ENCODE results near the gene GTF2A2. TPM values are rescaled to one million over a fixed set of nuclear protein-coding genes. Genes with fewer than 3 reads are reported as not detected.
A peak's percentile ranks its signal among the peaks of the same experiment; 100 is the strongest.
"Not testable (repeated sequence)": the region's sequence is repeated elsewhere in the genome, so short reads cannot be mapped to it uniquely, and the experiment has no call there.

The GTF2A2 gene
- polyA plus RNA-seq, 6 donors from 2014 or later, result 115 to 206 (median 142) TPM

DNA sequence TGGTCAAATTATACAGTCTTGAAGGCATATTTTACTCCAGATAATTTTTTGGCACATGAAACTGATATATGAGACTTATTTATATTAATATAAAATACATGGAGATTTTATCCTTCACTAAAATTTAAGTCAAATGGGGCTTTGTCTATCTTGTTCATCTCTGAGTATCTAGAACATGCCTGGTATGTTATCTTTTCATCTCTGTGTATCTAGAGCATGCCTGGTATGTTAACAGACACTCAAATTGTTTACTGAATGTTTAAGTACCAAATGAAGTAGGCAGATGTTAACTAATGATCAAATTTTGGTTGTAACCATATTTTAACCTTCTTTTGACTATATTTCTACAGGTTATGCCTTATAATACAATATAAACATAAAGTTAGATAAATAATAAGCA is 7.7 kb downstream of the GTF2A2 start:
- no peaks in the 10 kb centered on the region for H3K9me3 Mint-ChIP-seq
- H3K27ac Mint-ChIP-seq, result no peak overlapping the region
- ATAC-seq (ENCODE audit: low read depth in 2 of 2) (no peak), DNase-seq (no peak)
- H3K27me3 Mint-ChIP-seq, result no peaks in the 10 kb centered on the region
- peaks cover 10 to 28% of the 10 kb centered on the region in 2 donors for H3K36me3 Mint-ChIP-seq
- H3K4me1 Mint-ChIP-seq, result peaks cover 0 to 14% (median 0%) of the 10 kb centered on the region in 3 donors
- H3K4me3 Mint-ChIP-seq, result no peak overlapping the region

DNA sequence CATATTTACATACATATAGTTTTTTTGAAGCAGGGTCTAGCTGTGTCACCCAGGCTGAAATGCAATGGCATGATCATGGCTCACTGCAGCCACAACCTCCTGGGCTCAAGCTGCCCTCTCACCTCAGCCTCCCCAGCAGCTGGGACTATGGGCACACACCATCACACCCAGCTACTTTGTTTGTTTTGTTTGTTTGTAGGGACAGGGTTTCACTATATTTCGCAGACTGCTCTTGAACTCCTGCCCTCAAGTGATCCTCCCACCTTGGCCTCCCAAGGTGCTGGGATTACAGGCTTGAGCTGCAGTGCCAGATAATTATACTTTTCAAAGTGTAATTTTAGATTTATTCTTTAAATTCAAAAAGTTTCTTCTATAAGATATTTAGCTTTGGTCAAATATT is 10.2 kb downstream of the GTF2A2 start:
- DNase-seq, result no peak

GRCh38 chr15:59646277-59646676 is 11.0 kb downstream of the GTF2A2 start:
- Mint-ChIP-seq H3K9me3 (no peaks in the 10 kb centered on the region), H3K4me1 (peaks cover 0 to 11% (median 0%) of the 10 kb centered on the region in 3 donors), H3K27ac (no peak overlapping the region), H3K4me3 (no peak overlapping the region), H3K36me3 (peaks cover 15 to 23% of the 10 kb centered on the region in 2 donors), H3K27me3 (no peaks in the 10 kb centered on the region)
- DNase-seq (no peak), ATAC-seq (ENCODE audit: low read depth in 2 of 2) (no peak)

More for the DNA sequence above, 10.2 kb downstream of the GTF2A2 start:
- Mint-ChIP-seq H3K27ac (no peak overlapping the region), H3K9me3 (no peaks in the 10 kb centered on the region), H3K4me1 (peaks cover 0 to 11% (median 0%) of the 10 kb centered on the region in 3 donors), H3K4me3 (no peak overlapping the region), H3K36me3 (peaks cover 15 to 23% of the 10 kb centered on the region in 2 donors), H3K27me3 (no peaks in the 10 kb centered on the region)
- no peak for ATAC-seq (ENCODE audit: low read depth in 2 of 2)

GRCh38 chr15:59645812-59646211 is 11.5 kb downstream of the GTF2A2 start:
- H3K4me3 Mint-ChIP-seq; H3K27me3 Mint-ChIP-seq; DNase-seq; H3K9me3 Mint-ChIP-seq; ATAC-seq (ENCODE audit: low read depth in 2 of 2): not testable (repeated sequence)
- Mint-ChIP-seq H3K36me3 (peaks cover 15 to 22% of the 10 kb centered on the region in 2 donors), H3K27ac (peak overlapping the region in 1 of 6 donors; percentile 34), H3K4me1 (peaks cover 0 to 11% (median 0%) of the 10 kb centered on the region in 3 donors)

- Mint-ChIP-seq H3K27ac (peak overlapping the region in 4 of 6 donors; percentile 0 to 11 (median 8)), H3K9me3 (no peaks in the 10 kb centered on the region), H3K4me1 (peaks cover 0 to 11% (median 0%) of the 10 kb centered on the region in 3 donors), H3K36me3 (peaks cover 13 to 15% of the 10 kb centered on the region in 2 donors), H3K27me3 (no peaks in the 10 kb centered on the region), H3K4me3 (no peak overlapping the region)
- no peak for DNase-seq
- no peak for ATAC-seq (ENCODE audit: low read depth in 2 of 2)
These were observed 12.6 kb downstream of the GTF2A2 start for GRCh38 chr15:59644756-59645155.

DNA sequence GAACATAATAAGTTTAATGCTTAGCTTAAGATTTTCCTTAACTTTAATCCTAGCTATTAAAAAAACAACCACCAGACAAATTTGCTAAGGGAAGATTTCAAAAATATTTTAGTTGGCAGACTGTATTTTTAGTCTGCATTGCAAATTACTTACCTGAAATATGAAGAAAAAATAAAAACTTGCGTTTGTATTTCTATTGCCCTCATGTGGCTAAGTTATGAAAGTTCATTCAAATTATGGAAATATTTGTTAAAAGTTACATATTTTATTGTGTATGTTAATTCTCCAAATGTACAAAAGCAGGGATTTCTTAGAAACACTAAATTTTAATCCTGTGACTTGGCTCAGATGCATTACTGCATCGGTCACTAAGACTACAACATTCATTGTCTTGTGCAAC is 15.0 kb downstream of the GTF2A2 start:
- Mint-ChIP-seq H3K36me3 (peaks cover 5 to 15% of the 10 kb centered on the region in 2 donors), H3K27me3 (no peaks in the 10 kb centered on the region), H3K9me3 (no peaks in the 10 kb centered on the region), H3K4me3 (no peak overlapping the region), H3K27ac (no peak overlapping the region), H3K4me1 (peaks cover 0 to 11% (median 0%) of the 10 kb centered on the region in 3 donors)
- DNase-seq (no peak), ATAC-seq (ENCODE audit: low read depth in 2 of 2) (no peak)

DNA sequence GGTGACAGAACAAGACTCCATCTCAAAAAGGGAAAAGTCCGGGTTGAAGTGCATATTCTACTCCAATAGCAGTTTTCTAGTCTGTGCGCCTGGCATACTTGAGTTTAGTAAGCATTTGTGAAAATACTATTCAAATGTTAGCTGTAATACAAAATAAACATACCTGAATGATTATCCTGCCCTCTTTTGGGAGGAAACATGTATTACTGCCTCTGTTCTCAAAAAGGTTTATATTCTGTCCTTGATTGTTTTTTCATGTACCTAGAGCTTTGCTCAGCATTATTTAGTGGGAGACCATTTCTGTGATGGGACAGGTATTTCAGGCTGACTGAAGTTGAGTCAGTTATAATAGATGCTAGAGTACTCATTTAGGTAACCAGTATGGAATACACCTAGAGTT is 19.8 kb downstream of the GTF2A2 start:
- H3K9me3 Mint-ChIP-seq; ATAC-seq (ENCODE audit: low read depth in 2 of 2); H3K4me3 Mint-ChIP-seq; H3K4me1 Mint-ChIP-seq; DNase-seq; H3K27me3 Mint-ChIP-seq; H3K36me3 Mint-ChIP-seq: not testable (repeated sequence)
- H3K27ac Mint-ChIP-seq, result peak overlapping the region in 1 of 6 donors; percentile 47

DNA sequence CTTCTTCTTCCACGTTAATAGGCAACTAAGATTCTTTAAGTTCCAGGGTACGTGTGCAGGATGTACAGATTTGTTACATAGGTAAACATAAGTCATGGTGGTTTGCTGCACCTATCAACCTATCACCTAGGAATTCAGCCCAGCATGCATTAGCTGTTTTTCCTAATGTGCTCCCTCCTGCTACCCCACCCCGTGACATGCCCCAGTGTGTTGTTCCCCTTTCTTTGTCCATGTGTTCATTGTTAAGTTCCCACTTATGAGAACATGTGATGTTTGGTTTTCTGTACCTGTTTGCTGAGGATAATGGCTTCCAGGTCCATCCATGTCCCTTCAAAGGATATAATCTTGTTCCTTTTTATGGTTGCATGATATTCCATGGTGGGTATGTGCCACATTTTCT is 21.1 kb downstream of the GTF2A2 start:
- no peak overlapping the region for H3K4me3 Mint-ChIP-seq
- H3K27me3 Mint-ChIP-seq, result no peaks in the 10 kb centered on the region
- H3K9me3 Mint-ChIP-seq, result no peaks in the 10 kb centered on the region
- ATAC-seq (ENCODE audit: low read depth in 2 of 2) (no peak), DNase-seq (no peak)
- no peak overlapping the region for H3K27ac Mint-ChIP-seq
- no peaks in the 10 kb centered on the region for H3K36me3 Mint-ChIP-seq
- H3K4me1 Mint-ChIP-seq, result peaks cover 0 to 8% (median 0%) of the 10 kb centered on the region in 3 donors

DNA sequence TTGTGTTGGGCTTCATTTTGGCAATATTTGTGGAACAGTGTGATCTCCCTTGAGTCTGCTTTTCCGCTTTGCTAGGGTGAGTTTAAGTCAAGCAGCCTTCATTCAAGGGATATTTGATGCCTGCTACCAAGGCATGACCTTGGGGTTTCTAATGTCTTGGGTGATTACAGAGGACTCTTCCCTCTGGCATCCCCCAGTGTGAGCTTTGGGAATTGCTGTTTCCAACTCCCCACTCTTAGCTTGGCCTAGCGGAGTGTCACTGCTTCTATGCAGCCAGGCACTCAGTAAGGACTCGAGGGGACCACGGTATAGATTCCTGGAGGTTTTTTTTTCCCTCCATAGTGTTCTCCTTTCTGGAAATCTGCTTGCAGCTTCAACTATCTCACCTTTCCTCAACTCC is 24.6 kb downstream of the GTF2A2 start:
- H3K27ac Mint-ChIP-seq, result no peak overlapping the region
- ATAC-seq (ENCODE audit: low read depth in 2 of 2) (no peak), DNase-seq (no peak)
- no peaks in the 10 kb centered on the region for H3K27me3 Mint-ChIP-seq
- no peaks in the 10 kb centered on the region for H3K9me3 Mint-ChIP-seq
- H3K4me3 Mint-ChIP-seq, result no peak overlapping the region
- H3K36me3 Mint-ChIP-seq, result no peaks in the 10 kb centered on the region
- peaks cover 0 to 8% (median 0%) of the 10 kb centered on the region in 3 donors for H3K4me1 Mint-ChIP-seq

DNA sequence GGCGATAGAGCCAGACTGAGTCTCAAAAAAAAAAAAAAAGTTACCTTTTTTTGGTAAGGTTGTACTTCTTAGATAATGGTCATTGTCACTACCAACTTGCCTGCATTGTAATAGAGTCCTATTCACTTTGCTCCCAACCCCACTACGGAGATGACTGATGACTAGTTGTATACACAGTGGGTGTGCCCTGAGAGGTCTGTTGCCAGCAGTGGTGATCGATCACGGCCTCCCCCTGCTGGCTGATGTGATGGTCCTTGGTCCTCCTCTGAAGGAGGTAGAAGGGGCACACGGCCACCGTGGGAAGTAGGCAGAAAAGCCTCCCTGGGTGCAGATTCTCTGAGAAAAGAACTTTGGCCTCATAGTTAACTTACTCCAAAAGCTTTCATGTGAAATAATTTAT is 35.0 kb downstream of the GTF2A2 start:
- no peaks in the 10 kb centered on the region for H3K9me3 Mint-ChIP-seq
- ATAC-seq (ENCODE audit: low read depth in 2 of 2) (peak; percentile 80 to 86), DNase-seq (peak; percentile 24)
- peaks cover 9 to 22% (median 10%) of the 10 kb centered on the region in 3 donors for H3K27me3 Mint-ChIP-seq
- H3K27ac Mint-ChIP-seq, result no peak overlapping the region
- H3K4me3 Mint-ChIP-seq, result no peak overlapping the region
- H3K36me3 Mint-ChIP-seq, result no peaks in the 10 kb centered on the region
- H3K4me1 Mint-ChIP-seq, result peaks cover 0 to 3% (median 0%) of the 10 kb centered on the region in 3 donors

DNA sequence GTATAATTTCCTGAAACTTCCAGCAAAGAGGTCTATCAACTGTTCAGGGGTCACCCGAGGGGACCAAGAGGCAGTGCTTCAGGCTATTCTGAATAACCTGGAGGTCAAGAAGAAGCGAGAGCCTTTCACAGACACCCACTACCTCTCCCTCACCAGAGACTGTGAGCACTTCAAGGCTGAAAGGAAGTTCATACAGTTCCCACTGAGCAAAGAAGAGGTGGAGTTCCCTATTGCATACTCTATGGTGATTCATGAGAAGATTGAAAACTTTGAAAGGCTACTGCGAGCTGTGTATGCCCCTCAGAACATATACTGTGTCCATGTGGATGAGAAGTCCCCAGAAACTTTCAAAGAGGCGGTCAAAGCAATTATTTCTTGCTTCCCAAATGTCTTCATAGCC is 38.9 kb downstream of the GTF2A2 start:
- Mint-ChIP-seq H3K4me1 (peaks cover 13 to 28% (median 17%) of the 10 kb centered on the region in 3 donors), H3K27me3 (peaks cover 8 to 26% (median 10%) of the 10 kb centered on the region in 3 donors), H3K4me3 (no peak overlapping the region), H3K27ac (no peak overlapping the region), H3K9me3 (peaks cover 0 to 2% (median 0%) of the 10 kb centered on the region in 7 donors), H3K36me3 (no peaks in the 10 kb centered on the region)
- DNase-seq (no peak), ATAC-seq (ENCODE audit: low read depth in 2 of 2) (no peak)

DNA sequence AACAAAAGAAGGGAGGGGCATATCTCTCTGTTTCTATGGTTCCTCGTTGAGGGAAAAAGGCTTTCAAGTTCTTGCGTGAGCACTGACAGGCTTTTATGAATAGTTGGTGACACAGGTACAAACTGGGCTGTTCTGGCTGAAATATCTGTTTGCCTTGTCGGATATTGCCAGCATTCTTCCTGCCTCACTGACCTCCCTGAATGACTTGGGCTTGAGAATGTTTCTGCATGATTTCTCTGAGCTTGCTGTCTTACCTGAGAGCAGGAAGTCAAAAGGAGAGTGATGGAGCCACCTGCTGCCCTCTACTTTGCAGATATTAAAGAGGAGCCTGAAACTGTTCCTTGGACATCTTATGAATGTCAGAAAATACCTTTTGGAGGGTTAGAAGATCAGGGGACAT is 40.9 kb downstream of the GTF2A2 start:
- H3K27ac Mint-ChIP-seq, result peak overlapping the region in 2 of 6 donors; percentile 79 to 84
- ATAC-seq (ENCODE audit: low read depth in 2 of 2) (no peak), DNase-seq (no peak)
- peak overlapping the region in 1 of 8 donors; percentile 42 for H3K4me3 Mint-ChIP-seq
- H3K27me3 Mint-ChIP-seq, result peaks cover 8 to 34% (median 26%) of the 10 kb centered on the region in 3 donors
- H3K36me3 Mint-ChIP-seq, result peaks cover 0 to 2% of the 10 kb centered on the region in 2 donors
- H3K4me1 Mint-ChIP-seq, result peaks cover 15 to 30% (median 21%) of the 10 kb centered on the region in 3 donors
- peaks cover 0 to 2% (median 0%) of the 10 kb centered on the region in 7 donors for H3K9me3 Mint-ChIP-seq

DNA sequence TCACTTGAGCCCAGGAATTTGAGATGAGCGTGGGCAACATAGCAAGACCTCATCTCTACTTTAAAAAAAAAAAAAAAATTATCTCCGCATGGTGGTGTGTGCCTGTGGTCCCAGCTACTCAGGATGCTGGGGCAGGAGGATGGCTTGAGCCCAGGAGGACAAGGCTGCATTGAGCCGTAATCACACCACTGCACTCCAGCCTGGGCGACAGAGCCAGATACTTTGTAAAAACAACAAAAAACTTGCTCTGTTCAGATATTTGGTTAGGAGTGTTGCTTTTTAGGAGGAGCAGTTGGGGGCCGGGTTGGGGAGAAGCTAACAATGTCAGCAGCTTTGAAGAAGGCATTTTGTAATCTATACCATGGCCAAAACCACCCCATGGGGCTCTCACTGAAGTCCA is 41.7 kb downstream of the GTF2A2 start:
- peaks cover 20 to 34% (median 26%) of the 10 kb centered on the region in 3 donors for H3K4me1 Mint-ChIP-seq
- H3K27me3 Mint-ChIP-seq, result peaks cover 8 to 37% (median 32%) of the 10 kb centered on the region in 3 donors
- ATAC-seq (ENCODE audit: low read depth in 2 of 2), result no peak
- peaks cover 0 to 5% (median 0%) of the 10 kb centered on the region in 7 donors for H3K9me3 Mint-ChIP-seq
- H3K36me3 Mint-ChIP-seq, result peaks cover 0 to 8% of the 10 kb centered on the region in 2 donors
- no peak for DNase-seq
- H3K27ac Mint-ChIP-seq, result peak overlapping the region in 4 of 6 donors; percentile 66 to 93 (median 80)
- peak overlapping the region in 5 of 8 donors; percentile 54 to 77 (median 63) for H3K4me3 Mint-ChIP-seq

DNA sequence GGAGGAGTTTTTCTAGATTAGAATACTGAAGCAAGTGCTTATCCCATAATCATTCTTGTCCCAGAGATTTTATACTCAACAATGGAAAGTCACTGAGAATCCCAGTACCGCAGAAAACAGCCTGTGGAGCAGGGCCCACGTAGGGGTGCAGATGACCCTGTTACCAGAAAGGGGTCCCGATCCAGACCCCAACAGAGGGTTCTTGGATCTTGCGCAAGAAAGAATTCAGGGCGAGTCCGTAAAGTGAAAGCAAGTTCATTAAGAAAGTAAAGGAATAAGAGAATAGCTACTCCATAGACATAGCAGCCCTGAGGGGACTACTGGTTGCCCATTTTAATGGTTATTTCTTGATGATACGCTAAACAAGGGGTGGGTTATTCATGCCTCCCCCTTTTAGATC is 43.2 kb downstream of the GTF2A2 start:
- H3K9me3 Mint-ChIP-seq, result peaks cover 0 to 9% (median 2%) of the 10 kb centered on the region in 7 donors
- peaks cover 20 to 34% (median 26%) of the 10 kb centered on the region in 3 donors for H3K4me1 Mint-ChIP-seq
- H3K36me3 Mint-ChIP-seq, result peaks cover 0 to 8% of the 10 kb centered on the region in 2 donors
- peak overlapping the region in 2 of 8 donors; percentile 22 to 35 for H3K4me3 Mint-ChIP-seq
- H3K27ac Mint-ChIP-seq, result no peak overlapping the region
- ATAC-seq (ENCODE audit: low read depth in 2 of 2) (no peak), DNase-seq (no peak)
- H3K27me3 Mint-ChIP-seq, result peaks cover 8 to 31% (median 31%) of the 10 kb centered on the region in 3 donors

Data from naive B cell (primary cell).